ENCODE results near the gene SLCO4A1. TPM values are rescaled to one million over a fixed set of nuclear protein-coding genes. Genes with fewer than 3 reads are reported as not detected.

SLCO4A1 gene
- total and polyA plus RNA-seq, 2 donors (not counting 3 experiments of a cell fraction or from before 2014, with no cell fraction given), result 1.4 to 4.1 TPM

DNA sequence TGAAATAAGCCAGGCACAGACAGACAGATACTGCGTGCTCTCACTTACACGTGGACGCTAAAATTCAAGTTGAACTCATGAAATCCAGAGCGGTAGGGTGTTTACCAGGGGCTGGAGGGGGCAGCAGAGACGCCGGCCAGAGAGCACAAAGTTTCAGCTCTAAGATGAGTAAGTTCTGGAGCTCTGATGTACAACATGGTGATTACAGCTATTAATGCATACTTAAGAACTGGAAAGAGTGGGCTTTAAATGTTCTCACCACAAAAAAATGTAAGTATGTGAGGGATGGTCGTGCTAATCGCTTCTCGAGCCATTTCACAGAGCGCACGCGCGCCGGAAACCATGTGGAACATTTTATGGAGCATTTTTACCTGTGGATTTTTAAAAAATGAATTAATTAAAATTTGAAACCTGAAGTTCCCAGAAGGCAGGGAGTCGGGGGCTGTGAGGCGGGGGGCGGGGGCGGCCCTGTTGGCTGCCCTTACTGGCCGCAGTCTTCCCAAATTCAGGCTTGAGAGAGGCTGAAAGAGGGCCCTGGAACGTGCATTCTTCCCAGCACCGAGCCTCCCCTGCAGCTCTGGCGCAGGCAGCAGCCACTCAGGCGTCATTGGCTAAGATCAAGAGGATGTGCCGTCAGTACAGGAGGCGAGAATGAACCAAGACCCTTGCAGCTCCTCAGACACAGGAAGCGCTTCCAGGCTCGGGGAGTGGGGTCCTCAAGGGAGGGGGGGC lies 8.5 kb upstream of the SLCO4A1 start:
- BruUV-seq (replicated peaks), result no TSS peak
- no peak overlapping the region for H3K9ac ChIP-seq (replicated peaks; ENCODE audit: extremely low read depth, insufficient read depth, low read length)
- H3K4me2 ChIP-seq (ENCODE audit: insufficient read depth, low read length), result no peak overlapping the region
- H3K79me2 ChIP-seq (ENCODE audit: control insufficient read depth, insufficient read depth, low read length), result no peaks in the 10 kb centered on the region
- no peaks in the 10 kb centered on the region for H4K20me1 ChIP-seq (replicated peaks; ENCODE audit: control insufficient read depth, extremely low read depth, insufficient read depth, low read length)
- ChIA-PET POLR2A (no interaction called here), CTCF (no interaction called here)
- no peak for FAIRE-seq
- H3K27ac ChIP-seq (ENCODE audit: insufficient read depth, low read depth, low read length), result no peak overlapping the region
- H2AFZ ChIP-seq (ENCODE audit: low read depth, low read length), result no peak overlapping the region
- no peaks in the 10 kb centered on the region for H3K9me1 ChIP-seq (replicated peaks; ENCODE audit: control insufficient read depth, extremely low read depth, insufficient read depth, low read length)
- H3K4me3 ChIP-seq (replicated peaks in 1 of 3; ENCODE audit: insufficient read depth in 1 of 3, low read depth in 1 of 3, low read length in 3 of 3), result no peak overlapping the region
- no peaks in the 10 kb centered on the region for H3K4me1 ChIP-seq (ENCODE audit: control insufficient read depth, extremely low read depth, insufficient read depth, low read length)
- H3K36me3 ChIP-seq (ENCODE audit: control insufficient read depth in 2 of 2, extremely low read depth in 1 of 2, insufficient read depth in 2 of 2, low read length in 2 of 2), result no peaks in the 10 kb centered on the region
- H3K9me3 ChIP-seq (replicated peaks; ENCODE audit: control insufficient read depth, insufficient read depth, low read length), result no peaks in the 10 kb centered on the region
- dilution Hi-C loops (cut with MboI; ENCODE audit: extremely low pct_ligation_motif_present, low sequenced_read_pairs) (no loop called here), intact Hi-C loops (cut with micrococcal nuclease) (no loop called here)
- no peak for DNase-seq (ENCODE audit: low read depth, low spot score)
- TF ChIP-seq FOS (IDR thresholded peaks at IDR 0.05; ENCODE audit: borderline replicate concordance, insufficient read depth, low read length) (no peak), JUN (IDR thresholded peaks at IDR 0.05; ENCODE audit: borderline replicate concordance, insufficient read depth, insufficient read length, low read depth) (no peak), MYC (IDR thresholded peaks at IDR 0.05; ENCODE audit: low read depth, low read length) (no peak), GATA2 (IDR thresholded peaks at IDR 0.05; ENCODE audit: insufficient read depth, insufficient read length, low read depth, low read length) (no peak), POLR2AphosphoS5 (IDR thresholded peaks at IDR 0.05; ENCODE audit: insufficient read depth, low read depth, low read length) (no peak), POLR2A (IDR thresholded peaks at IDR 0.05; ENCODE audit: low read depth, low read length) (no peak), EZH2 (IDR thresholded peaks at IDR 0.05; ENCODE audit: borderline replicate concordance, low read depth, low read length, severe bottlenecking) (no peak)
- TF ChIP-seq, protein P1, sequence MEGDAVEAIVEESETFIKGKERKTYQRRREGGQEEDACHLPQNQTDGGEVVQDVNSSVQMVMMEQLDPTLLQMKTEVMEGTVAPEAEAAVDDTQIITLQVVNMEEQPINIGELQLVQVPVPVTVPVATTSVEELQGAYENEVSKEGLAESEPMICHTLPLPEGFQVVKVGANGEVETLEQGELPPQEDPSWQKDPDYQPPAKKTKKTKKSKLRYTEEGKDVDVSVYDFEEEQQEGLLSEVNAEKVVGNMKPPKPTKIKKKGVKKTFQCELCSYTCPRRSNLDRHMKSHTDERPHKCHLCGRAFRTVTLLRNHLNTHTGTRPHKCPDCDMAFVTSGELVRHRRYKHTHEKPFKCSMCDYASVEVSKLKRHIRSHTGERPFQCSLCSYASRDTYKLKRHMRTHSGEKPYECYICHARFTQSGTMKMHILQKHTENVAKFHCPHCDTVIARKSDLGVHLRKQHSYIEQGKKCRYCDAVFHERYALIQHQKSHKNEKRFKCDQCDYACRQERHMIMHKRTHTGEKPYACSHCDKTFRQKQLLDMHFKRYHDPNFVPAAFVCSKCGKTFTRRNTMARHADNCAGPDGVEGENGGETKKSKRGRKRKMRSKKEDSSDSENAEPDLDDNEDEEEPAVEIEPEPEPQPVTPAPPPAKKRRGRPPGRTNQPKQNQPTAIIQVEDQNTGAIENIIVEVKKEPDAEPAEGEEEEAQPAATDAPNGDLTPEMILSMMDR (IDR thresholded peaks at IDR 0.05; ENCODE audit: extremely low read depth in 1 of 2, insufficient read depth in 1 of 2, low read depth in 1 of 2, low read length in 2 of 2), result no peak
- TF ChIP-seq, protein P2, sequence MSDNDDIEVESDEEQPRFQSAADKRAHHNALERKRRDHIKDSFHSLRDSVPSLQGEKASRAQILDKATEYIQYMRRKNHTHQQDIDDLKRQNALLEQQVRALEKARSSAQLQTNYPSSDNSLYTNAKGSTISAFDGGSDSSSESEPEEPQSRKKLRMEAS (IDR thresholded peaks at IDR 0.05; ENCODE audit: insufficient read depth, insufficient read length), result no peak
- H3K27me3 ChIP-seq (ENCODE audit: control insufficient read depth in 2 of 2, insufficient read depth in 2 of 2, low read length in 2 of 2), result peaks cover 4 to 5% of the 10 kb centered on the region in 2 experiments
